GM19035 (cell line): ENCODE data around the gene STRN.
"Not testable (repeated sequence)": the region's sequence is repeated elsewhere in the genome, so short reads cannot be mapped to it uniquely, and the experiment has no call there.

Experiments used
- ATAC-seq: cut with Tn5 transposase; IDR thresholded peaks from one replicate; pipeline ENCODE4 v1.9.1; 2021; ENCODE audit not compliant: unreplicated experiment

STRN gene

DNA sequence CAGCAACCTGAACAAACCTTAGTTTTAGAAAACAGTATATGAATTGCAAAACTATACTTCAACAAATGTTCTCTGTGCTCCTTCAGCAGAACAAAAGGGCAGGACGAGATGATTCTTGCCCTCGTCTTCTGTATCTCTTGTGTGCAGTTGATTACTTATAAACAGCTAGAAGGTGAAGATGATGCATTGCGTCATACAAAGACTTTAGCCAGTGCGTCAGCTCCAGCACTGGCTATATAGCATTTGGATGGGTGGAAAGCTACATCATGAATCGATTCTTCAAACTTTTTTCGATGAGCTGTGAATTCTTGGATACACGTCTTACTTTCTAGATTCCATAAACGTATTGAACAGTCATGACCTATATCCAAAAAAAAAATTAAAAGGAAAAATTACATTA, 117.1 kb downstream of the STRN start:
- ATAC-seq = no peak

DNA sequence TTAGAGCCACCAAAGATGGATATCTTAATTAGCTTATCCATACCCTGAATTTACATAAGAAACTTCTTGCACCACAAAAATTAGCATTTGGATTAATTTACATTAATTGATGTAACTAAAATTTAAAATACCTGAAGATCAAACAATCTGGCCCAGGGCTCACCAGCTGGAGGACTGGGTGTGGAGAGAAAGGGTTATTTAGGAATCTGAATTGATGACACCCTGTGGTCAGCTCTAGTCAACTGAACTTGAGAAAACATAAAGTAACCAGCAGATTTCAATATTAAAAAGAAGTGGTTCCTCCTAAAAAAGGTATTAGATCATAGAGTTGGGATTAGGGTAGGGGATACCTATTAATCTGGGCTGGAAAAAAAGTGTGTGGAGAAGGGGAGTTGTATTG, 122.5 kb downstream of the STRN start:
- no peak for ATAC-seq

DNA sequence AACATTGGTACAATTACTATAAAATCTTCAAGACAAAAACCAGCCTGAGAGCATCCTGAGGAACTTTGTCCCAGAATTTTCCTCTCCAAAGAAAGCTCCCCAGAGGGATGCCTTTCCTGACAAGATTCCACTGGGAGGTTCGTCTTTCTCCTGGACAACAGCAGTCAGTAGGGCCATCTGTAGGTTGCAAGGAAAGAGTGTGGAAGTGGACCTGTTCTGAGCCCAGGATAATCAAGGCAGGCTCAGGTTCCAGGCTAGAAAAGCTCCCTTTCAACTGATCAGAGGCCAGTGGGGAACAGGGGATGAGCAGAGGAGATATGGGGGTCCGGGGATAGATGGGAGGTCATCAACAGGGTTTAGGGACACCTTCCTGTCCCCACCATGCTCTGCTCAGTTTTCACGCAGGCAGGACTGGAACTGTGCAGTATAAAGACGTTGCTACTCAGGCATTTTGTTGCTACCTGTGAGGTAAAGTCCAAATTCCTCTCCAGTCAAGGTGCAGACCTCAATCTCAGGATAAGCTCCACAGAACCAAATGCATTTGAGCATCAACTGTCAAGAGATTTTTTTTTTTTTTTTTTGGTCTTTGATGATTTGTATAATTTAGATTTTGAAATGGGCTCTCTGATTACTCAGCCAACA, 126.2 kb downstream of the STRN start:
- no peak for ATAC-seq

DNA sequence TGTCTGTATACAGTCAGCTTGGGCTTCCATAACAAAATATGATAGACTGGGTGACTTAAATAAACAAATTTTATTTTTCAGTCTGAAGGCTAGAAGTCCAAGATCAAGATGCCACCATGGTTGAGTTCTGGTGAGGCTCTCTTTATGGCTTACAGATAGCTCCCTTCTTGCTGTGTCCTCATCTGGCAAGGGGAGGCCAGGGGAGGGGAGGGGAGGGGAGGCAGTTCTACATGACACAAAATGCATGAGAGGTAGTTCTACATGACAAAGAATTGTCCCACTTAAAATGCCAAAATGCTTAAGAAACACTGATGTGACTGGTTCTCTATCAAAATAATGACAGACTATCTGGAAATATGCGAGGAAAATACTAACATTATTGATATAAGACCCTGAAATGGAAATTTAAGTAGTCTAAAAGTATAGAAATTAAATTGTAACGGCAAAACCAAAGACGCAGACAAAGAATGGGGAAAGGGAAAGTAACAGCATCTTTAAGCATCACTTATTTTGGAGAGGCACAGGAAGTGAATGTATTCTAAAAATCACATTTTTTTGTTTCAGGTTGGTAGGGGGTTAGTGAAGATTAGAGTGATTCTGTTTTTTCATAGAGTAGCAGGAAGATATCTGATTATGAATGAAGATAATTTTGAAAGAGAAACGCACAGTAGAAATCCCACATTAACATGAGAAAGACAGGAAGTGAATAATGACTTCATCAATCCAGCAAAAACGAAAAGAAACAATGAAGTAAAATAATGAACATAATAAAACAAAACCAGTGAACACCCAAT, 131.4 kb downstream of the STRN start:
- ATAC-seq = no peak

DNA sequence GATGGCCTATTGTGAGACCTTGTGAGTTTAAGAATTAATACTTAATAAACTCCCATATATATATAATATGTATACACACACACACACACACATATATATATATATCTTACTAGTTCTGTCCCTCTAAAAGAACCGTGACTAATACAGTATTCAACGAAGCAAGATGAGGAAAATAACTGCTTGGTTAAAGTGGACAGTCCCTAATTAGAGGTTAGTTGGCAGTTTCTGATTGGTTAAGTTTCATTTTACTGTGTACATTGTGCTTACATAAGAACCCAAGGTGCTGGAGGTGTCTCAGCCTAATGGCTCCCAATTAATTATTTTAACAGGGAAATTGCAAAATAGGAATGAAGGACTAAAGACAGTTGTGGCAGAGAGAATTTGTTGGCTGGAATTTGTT, 132.1 kb downstream of the STRN start:
- no peak for ATAC-seq

DNA sequence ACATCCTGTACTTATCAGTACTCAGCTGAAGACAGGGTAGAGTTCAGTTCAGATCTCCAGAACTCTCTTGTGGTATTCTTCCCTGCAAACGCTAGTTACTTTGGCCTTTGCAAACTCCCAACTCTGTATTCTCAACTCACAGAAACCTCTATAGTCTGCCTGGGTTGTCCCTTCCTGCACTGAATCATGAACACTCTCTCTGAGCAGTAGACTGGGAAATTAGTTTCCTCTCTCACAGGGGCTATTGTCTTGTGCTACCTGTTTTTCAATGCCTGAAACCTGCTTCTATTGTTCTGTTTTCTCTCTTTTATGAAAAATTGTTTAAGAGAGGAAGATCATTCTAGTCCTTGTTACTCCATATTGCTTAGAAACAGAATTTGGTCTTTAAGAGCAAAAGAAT, 135.2 kb downstream of the STRN start:
- ATAC-seq = no peak

DNA sequence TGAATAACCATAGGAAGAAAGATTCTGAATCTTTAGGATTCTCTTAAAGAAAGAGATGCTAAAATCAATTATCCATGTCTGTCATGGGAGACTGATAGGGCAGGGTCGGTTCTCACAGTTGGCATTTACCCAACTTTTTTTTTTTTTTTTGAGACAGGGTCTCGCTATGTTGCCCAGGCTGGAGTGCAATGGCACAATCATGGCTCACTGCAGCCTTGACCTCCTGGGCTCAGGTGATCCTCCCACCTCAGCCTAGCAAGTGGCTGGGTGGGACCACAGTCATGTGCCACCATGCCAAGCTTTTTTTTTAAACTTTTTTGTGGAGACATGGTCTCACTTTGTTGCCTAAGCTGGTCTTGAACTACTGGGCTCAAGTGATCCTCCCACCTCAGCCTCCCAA, 141.7 kb downstream of the STRN start:
- ATAC-seq = not testable (repeated sequence)

DNA sequence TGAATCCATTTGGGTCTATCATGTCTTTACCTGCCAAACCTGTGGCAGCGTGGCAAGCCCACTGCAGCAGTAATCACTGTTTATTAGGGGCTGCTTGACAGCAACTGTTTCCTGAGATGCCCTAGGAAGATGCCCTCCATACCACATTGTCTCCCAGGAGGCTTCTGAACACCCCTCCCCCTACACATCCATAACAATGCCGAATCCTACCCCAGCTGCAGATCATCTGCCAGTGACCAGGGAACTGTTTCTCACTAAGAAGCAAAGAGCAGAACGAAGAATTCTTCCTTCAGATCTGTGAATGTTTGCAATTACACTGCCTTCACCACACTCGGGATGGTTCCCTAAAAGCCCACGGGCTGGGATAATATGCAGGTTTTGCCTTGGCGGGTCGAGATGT, 142.1 kb downstream of the STRN start:
- ATAC-seq = no peak

DNA sequence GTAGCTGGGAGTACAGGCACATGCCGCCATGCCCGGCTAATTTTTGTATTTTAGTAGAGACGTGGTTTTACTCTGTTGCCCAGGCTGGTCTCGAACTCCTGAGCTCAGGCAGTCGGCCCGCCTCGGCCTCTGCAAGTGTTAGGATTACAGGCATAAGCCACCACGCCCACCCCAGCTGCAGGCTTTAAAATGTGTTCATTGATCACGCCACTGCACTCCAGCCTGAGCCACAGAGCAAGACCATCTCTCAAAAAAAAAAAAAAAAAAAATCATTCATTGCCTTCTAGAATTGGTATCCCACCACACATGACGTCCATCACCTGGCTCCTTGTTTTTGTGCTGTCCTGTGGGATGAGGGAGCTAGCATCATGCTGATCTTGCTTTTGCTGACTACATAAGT, 142.5 kb downstream of the STRN start:
- ATAC-seq = no peak

DNA sequence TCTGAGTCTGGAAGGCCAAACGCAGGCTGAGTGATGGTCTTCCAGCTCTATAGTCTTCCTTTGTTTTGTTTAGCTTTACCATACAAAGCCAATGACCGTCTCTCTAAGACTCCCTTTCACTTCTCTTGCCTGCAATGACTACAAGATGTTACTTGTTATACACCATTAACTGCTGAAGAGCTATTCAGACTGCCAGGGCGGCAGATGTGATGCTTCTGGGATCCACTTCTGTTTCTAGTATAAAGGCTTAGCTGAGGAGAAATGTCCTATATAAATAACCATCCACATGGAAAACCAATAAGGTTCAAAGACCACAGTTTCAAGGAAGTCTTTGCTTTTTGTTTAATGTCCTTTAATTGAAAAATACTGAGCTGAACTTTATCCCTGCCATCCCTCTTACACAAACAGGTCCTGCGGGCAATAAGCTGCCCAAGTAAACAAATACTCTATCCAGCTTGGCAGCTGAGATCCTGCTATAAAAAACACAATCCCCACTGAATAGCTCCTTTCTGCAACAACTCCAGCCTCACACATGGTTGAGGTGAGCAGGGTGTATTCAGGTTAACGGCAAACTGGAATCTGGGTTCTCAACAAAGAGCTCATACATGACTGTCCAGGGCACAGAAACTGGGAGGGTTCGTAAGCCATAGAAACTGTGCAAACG, 145.3 kb downstream of the STRN start:
- no peak for ATAC-seq

DNA sequence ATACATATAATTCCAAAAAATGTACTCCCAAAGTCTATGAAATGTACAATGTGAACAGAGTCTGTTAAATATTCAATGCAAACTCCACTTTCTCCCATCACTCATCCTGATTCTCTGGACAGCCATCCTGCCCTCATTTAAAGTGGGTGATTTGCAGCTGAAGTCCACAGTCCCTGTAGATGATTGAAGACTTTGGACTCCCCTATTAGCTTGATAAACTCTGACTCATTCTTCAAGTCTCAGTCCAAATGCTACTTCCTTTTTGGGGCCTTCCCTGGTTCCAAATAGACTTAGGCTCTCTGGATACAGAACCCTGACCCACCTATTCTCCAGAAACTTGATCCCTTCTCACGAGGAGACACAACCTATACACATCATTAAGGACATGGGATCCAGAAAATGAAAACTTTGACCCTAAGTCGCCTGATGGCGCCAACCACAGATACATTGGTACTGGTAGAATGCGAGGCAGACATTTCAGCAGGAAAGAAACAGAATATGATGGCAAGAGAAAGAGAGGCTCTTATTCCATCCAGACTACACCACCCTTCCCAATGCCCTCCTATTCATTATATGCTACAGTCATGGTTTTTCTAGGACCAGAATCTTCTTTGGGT, 147.1 kb downstream of the STRN start:
- no peak for ATAC-seq

DNA sequence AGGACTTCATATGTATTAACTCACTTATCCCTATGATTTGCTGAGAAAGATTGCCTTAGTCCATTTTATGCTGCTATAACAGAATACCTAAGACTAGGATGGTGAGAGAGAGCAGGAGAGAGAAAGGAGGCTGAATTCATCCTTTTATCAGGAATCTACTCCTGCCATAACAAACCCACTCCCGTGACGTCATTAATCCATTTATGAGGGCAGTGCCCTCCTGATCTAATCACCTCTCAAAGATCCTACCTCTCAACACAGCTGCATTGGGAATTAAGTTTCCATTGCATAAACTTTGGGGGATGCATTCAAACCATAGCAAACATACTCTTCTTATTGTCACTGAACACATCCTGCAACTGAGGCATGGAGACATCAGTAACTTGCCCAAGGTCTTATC, 147.8 kb downstream of the STRN start:
- no peak for ATAC-seq

DNA sequence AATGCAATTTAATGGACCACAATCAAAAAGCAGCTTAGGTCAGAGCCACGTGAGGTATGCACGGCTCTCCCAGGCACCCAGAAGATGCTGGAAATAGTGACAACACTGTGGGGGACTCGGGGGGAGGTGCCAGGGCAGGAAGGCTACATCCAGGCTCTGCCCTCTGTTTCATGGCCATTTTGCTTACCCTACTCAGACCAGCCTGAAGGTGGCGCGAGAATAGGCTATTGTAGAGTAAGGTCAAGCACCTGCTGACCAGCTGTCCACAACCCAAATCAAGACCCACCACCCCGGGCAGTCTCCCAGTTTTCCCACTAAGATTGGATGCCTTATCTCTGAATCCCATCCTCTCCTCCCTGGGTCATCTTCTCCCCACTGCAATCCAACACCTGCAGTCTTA, 154.1 kb downstream of the STRN start:
- no peak for ATAC-seq

DNA sequence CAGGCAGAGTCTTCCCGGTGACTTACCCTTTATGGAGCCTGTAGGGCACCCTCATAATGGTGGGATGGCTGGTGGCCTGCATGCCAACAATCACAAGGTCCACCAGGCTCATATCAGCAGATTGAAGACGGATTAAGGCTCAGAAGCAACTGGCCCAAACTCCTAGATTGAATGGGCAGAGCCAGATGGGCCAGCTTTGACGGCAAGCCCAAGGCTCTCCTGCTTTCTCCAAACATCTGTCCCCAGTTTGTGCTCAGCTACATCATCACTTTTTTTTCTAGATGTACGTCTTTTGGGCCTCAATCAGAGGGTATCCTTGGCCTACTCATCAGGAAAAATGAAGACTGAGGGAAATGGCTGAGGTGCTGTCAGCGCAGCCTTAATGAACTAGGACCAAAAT, 155.3 kb downstream of the STRN start:
- no peak for ATAC-seq

DNA sequence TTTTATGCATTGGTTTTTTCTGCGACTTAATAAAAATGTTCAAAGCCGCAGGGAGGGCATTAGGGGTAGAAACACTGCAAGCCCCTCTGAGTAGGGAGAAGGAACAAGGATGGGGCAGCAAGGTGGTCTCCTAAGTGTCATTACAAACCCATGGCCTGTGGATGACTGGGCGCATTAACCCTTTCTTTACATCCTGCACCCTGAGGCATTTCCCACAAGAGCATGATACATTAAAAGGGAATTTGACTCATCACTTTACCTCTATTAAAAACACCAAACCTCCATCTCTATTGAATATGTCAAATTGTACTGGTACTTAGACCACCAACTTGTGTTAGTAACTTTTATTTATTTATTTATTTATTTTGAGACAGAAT, 157.3 kb downstream of the STRN start:
- no peak for ATAC-seq

DNA sequence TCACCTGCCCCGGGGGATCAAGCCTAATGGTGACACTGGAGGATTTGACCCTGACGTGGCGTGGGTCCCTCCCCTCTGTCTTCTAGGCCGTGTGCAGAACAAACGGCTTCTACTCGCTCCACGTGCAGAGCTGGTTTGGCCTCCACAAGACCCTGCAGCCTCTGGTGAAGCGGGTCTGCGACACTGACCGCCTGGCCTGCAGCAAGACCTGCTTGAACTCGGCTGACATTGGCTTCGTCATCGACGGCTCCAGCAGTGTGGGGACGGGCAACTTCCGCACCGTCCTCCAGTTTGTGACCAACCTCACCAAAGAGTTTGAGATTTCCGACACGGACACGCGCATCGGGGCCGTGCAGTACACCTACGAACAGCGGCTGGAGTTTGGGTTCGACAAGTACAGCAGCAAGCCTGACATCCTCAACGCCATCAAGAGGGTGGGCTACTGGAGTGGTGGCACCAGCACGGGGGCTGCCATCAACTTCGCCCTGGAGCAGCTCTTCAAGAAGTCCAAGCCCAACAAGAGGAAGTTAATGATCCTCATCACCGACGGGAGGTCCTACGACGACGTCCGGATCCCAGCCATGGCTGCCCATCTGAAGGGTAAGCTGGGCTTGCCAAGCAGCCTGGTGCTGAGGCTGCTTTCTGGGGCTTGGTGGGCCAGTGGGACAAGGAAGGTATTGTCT, 157.8 kb downstream of the STRN start:
- ATAC-seq = no peak

DNA sequence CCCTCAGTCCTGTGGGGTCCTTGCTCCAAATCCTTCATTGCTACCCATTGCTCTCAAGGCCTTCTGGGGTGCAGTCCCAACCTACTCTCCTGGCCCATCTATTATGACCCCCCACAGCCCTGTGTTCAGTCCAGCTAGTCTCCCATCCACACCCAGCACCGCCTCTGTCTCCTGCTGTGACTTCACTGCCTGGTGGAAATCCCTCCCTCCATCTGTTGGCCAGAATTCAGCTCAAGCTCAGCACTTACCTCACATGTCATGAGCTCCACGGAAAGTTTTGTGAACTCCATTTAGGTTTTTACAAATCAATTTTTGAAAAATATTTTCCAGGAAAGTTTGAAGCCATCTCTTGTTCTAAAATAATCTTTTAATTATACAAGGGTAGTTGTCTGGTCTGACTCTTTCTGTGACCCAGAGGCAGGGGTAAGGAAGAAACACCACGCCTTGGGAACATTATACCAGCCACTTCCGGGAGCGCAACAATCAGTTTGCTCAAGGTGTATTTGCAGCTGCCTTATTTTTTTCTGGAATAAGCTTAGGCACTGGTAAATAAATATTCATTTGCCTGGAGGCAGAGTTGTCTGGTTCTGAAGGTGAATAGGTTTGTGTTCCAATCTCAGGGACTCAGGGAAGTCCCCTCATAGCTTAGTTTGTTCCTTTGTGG, 159.0 kb downstream of the STRN start:
- no peak for ATAC-seq

DNA sequence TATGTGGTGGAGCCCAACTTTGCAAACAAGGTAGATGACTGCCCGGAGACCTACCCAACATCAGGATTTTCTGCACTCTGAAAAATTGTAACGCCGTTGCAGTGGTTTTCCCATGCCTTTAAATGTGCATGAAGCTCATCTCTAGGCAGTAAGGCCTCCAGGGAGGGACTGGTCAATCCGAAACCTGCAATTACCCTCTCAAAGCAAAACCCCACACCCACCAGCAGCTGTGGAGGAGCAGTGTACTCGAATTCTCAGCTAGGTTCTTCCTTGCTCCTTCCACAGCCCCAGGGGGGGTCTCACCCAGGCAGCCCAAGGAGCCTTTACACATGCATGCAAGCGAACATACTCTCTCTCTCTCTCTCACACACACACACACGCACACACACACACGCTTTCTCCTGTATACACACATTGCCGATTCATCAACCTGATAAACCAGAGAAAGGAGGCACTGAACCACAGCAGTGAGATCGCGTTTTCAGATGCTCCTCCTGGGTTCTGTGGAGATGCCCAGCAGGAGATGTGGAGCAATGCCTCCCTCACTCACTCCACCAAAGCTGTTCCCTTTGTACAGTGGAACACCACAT, 160.6 kb downstream of the STRN start:
- ATAC-seq = no peak

DNA sequence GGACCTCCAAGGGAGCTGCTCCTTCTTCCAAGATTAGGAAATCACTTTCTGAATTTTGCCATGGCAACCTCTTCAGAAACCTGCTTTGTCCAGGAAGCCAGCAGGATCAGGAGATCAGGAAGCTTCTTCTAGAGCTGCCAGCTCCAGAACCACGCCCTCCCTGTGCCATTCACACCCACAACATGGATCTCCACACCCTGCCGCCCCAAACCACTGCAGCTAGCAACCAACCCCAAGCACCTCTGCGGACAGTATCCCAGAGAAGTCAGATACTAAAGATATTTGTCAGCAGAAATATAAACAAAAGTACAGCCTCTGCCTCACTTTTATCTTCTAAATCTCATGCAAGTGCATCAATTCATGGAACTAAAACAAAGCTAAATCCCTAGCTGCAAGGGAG, 163.4 kb downstream of the STRN start:
- ATAC-seq = no peak

DNA sequence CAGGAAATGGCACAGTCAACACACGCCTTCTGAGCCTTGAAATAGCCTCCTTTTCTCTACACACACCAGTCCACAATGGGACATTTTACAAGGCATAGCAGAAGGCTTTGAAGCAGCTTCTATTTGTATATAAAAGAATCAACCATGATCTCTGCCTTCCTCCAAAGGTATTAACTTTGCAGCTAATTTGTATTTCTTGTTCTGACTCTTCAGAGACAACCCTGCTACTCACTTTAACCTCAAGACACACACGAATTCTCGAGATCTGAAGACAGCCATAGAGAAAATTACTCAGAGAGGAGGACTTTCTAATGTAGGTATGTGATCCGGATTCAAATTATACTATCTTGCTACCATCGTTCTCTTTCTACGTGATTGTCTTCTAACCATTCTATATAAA, 165.2 kb downstream of the STRN start:
- no peak for ATAC-seq
